Kidney epithelial cell (primary cell): Measurements from ENCODE around the gene CTNNBIP1. TPM values are rescaled to one million over a fixed set of nuclear protein-coding genes. Genes with fewer than 3 reads are reported as not detected.

Experiments used
- DNase-seq: peaks from one replicate; pipeline ENCODE4 v3.0.0-alpha.2; 2010; ENCODE audit warnings: low read depth
- H3K27me3 ChIP-seq: 2 replicates; pipeline ENCODE4 v1.6.0; 2011; ENCODE audit warnings: low read length; ENCODE audit not compliant: control insufficient read depth, insufficient read depth
- H3K36me3 ChIP-seq: 2 replicates; pipeline ENCODE4 v1.5.1; 2011; ENCODE audit warnings: low read length; ENCODE audit not compliant: control insufficient read depth, insufficient read depth
- H3K4me3 ChIP-seq: 2 replicates; pipeline ENCODE4 v1.5.1; 2011; ENCODE audit warnings: low read depth, mild to moderate bottlenecking, control low read depth, low read length
- total RNA-seq: library from RNA; depleted of rRNA; stranded (reverse); fragments of >200 nt; gene quantifications from 2 replicates; pipeline ENCODE4 v1.2.3, GENCODE V29; 2015
- TF ChIP-seq, protein P1 (sequence below): IDR thresholded peaks from 2 replicates; pipeline ENCODE4 v1.5.1; 2011; ENCODE audit warnings: mild to moderate bottlenecking, moderate library complexity, low read length, control low read depth, inconsistent platforms; ENCODE audit not compliant: insufficient read depth, poor library complexity, severe bottlenecking

Gene CTNNBIP1
- total RNA-seq, 1 donor from 2014 or later: 27.4 TPM

DNA sequence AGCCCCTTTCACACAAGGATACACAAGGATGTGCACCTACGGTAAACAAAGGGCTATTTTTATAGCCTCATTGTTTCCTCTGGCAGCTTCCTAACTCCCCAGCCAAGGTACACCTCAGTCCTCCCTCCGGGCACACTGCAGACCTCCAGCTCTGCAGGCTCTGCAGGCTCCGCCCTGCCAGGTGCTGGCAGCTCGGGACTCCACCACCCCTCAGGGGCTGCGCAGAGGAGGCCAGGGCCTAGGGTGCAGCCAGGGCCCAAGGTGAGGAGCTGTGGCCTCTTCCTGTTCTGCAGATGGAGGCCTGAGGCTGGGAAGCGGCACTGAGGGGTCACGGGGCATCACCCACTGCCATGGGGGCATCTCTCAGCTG, 66.5 kb downstream of the CTNNBIP1 start:
- no peaks in the 10 kb centered on the region for H3K27me3 ChIP-seq
- TF ChIP-seq, protein P1, sequence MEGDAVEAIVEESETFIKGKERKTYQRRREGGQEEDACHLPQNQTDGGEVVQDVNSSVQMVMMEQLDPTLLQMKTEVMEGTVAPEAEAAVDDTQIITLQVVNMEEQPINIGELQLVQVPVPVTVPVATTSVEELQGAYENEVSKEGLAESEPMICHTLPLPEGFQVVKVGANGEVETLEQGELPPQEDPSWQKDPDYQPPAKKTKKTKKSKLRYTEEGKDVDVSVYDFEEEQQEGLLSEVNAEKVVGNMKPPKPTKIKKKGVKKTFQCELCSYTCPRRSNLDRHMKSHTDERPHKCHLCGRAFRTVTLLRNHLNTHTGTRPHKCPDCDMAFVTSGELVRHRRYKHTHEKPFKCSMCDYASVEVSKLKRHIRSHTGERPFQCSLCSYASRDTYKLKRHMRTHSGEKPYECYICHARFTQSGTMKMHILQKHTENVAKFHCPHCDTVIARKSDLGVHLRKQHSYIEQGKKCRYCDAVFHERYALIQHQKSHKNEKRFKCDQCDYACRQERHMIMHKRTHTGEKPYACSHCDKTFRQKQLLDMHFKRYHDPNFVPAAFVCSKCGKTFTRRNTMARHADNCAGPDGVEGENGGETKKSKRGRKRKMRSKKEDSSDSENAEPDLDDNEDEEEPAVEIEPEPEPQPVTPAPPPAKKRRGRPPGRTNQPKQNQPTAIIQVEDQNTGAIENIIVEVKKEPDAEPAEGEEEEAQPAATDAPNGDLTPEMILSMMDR: no peak
- no peak overlapping the region for H3K4me3 ChIP-seq
- no peaks in the 10 kb centered on the region for H3K36me3 ChIP-seq
- DNase-seq: no peak

DNA sequence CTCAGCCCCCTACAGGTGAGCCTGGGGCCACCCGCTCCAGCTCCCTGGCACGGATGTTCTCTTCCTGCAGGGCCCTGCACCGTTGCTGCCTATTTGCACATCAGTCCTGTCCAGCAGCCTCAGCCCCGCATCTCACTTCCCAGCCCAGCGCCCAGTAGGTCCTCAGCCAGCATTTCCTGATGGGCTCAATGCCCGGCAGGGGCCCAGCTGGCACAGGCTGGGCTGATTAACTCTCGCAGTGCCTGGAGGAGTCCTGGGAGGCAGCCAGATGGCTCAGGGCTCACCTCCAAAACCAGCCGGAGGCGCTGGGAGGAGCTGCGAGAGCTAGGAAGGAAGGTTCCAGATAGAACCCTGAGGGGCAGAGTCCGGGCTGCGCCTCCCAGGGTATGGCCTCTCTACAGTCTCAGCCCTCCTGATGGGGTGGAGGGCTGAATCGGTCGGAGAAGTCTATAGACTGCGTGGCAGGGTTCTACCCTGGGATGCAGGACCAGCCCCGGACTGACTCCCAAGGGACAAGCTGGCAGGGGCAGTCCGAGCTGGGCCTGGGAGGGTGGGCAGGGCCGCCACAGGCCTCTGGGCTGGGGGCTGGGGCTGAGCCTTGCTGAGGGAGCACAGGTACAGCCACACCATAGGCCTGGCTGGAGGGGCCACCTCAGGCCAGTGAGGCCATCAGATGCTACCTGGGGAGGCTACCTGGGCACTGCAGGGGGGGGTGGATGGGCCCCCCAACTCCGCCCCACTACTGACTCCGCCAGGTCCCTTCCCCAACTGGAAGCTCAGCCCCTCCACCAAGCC, 67.1 kb downstream of the CTNNBIP1 start:
- no peaks in the 10 kb centered on the region for H3K27me3 ChIP-seq
- no peak for DNase-seq
- TF ChIP-seq, protein P1: no peak

DNA sequence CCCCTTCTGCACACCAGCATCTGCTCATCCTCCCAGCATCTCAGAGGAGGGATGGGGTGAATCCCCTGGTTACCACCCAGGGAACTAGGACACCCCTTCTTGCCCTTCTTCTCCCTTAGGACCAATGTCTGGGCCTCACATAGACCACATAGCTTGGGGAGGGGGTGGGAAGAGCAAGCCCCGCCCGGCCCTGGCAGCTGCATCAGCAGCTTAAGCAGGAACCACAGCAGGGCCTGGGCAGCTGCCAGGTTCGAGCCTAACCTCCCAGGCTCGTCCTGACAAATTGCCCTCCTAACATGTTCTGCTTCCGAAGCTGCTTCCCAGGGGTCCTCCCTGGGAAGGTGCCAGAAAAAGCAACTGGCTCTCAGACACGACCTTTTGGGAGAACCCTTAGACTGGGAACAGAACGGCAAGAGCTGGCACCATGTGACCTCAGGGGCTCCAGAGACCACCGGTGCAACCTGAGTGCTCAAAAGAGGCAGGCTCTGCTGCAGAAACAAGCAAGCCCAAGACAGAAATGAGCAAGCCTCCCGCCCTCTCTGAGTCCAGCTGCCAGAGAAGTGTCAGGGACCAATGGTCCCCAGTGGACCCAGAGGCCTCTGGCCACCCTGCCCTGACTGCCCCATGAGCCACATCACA, 67.9 kb downstream of the CTNNBIP1 start:
- Histone ChIP-seq H3K4me3 (no peak overlapping the region), H3K36me3 (no peaks in the 10 kb centered on the region), H3K27me3 (no peaks in the 10 kb centered on the region)
- no peak for DNase-seq
- TF ChIP-seq, protein P1: no peak

More for the DNA sequence above, 67.1 kb downstream of the CTNNBIP1 start:
- Histone ChIP-seq H3K4me3 (no peak overlapping the region), H3K36me3 (no peaks in the 10 kb centered on the region)

DNA sequence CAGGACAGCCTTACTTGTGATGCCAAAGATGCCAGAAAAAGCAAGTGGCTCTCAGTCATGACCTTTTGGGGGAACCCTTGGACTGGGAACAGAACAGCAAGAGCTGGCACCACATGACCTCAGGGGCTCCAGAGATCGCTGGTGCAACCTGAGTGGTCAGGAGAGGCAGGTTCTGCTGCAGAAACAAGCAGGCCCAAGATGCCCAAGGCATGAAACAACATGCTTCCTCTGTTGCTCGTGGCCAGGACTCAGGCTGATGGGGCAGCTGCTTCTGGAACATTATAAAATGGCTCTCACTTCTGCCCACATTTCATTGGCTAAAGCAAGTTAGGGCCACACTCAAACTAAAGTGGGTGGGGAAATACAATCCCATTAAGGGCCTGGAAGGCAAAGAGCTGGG, 68.6 kb downstream of the CTNNBIP1 start:
- H3K27me3 ChIP-seq: no peaks in the 10 kb centered on the region
- DNase-seq: no peak

DNA sequence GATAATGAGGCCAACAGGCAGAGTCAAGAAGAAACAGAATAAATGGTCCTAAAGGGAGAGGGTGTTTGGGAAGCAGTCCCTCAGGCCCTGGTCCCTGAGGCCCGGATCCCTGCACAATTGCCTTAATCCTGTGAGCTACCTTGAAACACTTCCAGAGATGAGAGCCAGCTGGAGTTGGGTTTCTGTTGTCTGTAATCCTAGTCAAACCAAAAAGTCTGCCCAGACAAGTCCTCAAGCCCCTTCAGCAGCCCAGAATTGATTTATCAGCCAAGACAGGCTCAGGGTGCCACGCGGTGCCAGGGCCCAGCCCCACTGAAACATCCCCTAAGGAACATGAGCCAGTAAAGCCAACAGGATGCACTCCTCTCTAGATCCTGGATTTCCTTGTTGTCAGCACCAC, 69.9 kb downstream of the CTNNBIP1 start:
- DNase-seq: no peak
- TF ChIP-seq, protein P1: no peak
- Histone ChIP-seq H3K27me3 (no peaks in the 10 kb centered on the region), H3K4me3 (no peak overlapping the region), H3K36me3 (no peaks in the 10 kb centered on the region)

More for the DNA sequence above, 68.6 kb downstream of the CTNNBIP1 start:
- TF ChIP-seq, protein P1: no peak
- Histone ChIP-seq H3K4me3 (no peak overlapping the region), H3K36me3 (no peaks in the 10 kb centered on the region)
